A204.1 (cell line): ENCODE data around the gene SPEN.

ENCODE experiments used
- FAIRE-seq: peaks from 2 replicates; lab custom pipeline; 2012; peaks lifted over from hg19 to GRCh38; lab: Jason Lieb, UNC

SPEN gene

DNA sequence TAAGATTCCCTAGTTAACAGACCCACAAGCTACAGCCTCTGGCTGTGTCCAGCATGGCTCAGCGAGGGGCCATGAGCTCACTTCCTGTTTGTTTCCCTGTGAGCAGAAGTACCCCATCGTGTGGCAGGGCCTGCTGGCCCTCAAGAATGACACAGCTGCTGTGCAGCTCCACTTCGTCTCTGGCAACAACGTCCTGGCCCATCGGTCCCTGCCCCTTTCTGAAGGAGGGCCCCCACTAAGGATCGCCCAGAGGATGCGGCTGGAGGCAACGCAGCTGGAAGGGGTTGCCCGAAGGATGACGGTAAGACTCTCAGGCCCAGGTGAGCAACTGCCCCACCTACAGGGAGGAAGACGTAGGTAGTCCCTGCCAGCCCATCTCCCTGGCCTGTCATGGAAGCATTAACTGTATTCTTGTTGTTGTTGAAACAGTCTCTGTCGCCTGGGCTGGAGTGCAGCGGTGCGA, 90.2 kb downstream of the SPEN start:
- no peak for FAIRE-seq

- FAIRE-seq: no peak
Observed at GRCh38 chr1:15938628-15939161, 91.2 kb downstream of the SPEN start.

GRCh38 chr1:15939181-15940109, 91.9 kb downstream of the SPEN start:
- FAIRE-seq: no peak

DNA sequence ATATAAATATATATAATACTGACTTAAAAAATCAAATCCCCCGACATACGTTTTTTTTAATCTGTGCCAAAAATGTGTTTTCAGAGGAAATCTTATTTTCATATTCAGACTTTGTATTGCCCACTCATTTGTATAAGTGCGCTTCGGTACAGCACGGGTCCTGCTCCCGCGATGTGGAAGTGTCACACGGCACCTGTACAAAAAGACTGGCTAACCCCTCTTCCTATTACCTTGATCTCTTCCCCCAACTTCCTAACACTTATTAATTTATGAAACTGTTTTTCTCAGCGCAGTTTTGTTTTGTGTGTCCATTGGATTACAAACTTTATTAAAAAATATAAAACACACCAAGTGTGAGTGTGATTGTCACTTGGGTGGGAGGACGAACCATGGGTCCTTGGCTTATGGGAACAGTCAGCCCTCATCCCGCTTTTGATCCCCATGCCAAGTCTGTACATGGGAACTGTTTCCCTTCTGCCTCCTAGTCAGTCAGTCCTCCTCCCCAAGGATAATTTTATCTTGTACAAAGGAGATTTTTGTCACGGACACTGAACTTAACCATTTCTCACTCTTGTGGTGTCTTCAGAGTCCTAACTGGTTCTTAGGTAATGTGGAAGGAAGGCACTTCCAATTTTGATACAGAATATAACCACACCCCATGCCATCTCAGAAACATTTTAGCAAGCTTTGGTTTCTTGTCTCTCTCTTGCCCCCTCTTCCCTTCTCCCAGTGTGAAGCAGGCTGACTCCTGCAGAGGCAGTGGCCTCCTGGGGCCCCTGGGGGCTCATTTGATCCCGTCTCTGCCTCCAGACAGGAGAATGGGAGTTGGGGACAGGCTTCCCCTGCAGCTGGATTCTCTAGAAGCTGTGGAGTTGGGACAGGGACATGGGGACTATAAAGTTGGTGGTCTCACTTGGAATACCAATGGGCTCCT, 92.9 kb downstream of the SPEN start:
- no peak for FAIRE-seq

DNA sequence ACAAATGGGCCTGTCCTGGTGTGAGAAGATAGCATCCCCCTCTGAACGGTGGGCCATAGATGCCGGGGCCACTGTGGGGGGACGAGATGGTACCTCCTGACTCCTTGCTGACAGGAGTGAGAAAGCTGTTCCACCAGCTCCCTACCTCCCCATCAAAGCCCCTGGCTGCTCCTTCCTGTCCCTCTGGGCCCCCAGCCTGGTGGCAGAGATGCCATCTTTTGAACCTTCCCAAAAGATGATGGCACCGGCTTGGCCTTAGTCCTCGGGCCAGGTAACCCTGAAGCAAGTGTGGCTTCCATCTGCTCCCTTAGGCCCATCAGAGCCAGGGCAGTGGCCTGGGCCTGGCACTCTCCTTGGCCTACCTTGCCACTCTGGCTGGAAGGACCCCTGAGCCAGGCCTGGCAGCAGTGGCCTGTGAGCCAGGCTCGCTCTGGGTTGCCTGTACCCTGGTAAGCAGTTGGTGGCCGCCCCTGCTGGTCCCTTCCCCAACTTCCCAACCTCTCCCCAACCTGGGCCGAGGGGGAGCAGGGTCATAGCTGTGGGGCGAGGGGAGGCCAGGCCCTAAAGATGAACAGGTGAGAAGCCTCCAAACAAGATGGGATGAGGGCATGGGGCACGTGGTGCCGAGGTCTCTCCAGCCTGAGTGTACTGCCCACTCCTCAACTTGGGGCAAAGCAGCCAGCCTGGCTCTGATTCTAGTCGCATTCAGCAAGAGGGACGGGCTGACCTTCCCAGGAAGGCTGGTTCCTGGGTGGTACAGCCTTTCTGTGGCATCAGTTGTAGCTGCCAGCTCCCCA, 93.7 kb downstream of the SPEN start:
- no peak for FAIRE-seq

- no peak for FAIRE-seq
Observed at GRCh38 chr1:15941899-15942660, 94.6 kb downstream of the SPEN start.

DNA sequence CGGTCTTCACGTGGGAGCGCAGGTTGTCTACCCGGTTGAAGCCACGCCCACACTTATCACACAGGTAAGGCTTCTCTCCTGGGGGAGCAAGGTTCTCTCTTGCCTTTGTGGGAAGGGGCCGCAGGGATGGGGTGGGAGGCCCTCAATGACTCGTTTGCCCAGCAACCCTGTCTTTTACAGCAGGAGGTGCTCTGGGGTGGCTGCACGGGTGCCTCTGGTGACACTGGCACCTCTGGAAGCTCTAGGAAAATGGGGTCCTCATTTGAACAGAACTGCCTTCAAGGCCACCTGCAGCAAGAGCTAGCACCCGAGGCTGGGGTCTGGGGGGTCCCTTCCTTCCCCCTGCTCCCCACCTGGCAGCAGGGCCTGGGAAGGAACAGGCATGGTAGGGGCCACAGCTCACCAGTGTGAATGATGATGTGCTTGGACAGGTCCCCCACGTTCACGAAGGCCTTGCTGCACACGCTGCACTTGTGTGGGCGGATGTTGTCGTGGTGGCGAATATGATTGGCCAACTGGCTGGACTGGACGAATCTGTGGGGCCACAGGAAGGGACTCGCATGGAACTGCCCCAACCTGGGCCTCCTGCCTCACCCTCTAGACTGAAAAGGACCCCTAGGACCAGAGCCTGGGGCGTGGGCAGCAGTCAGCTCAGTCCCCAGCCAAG, 95.3 kb downstream of the SPEN start:
- FAIRE-seq: no peak

DNA sequence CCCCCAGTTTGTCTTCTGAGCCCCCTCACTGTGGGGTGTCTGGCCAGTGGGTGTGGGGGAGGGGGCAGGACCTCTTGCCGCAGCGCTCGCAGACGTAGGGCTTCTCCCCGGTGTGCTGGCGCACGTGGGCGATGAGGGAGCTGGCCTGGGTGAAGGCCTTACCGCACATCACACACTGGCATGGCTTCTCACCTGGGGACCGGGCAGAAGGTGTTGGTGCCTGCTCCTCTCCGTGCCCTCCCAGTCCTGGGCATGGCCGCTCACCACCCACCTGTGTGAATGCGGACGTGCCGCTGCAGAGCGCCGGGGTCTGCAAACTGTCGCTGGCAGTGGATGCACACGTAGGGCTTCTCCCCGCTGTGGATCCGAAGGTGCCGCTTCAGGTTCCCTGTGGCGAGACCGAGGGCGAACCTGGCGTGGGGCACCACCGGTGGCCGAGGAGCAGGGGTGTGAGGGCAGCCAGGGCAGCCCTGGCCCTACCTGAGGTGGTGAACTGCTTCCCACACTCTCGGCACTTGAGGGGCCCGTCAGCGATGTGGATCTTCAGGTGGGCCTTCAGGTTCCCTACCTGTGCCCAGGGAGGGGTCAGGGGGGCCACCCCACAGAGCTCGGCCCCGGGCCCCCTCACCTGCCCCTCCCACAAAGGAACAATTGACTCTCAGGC, 96.0 kb downstream of the SPEN start:
- no peak for FAIRE-seq

- FAIRE-seq: no peak
Observed at GRCh38 chr1:15943992-15944307, 96.4 kb downstream of the SPEN start.

- FAIRE-seq: no peak
Observed at GRCh38 chr1:15944308-15945010, 97.0 kb downstream of the SPEN start.

DNA sequence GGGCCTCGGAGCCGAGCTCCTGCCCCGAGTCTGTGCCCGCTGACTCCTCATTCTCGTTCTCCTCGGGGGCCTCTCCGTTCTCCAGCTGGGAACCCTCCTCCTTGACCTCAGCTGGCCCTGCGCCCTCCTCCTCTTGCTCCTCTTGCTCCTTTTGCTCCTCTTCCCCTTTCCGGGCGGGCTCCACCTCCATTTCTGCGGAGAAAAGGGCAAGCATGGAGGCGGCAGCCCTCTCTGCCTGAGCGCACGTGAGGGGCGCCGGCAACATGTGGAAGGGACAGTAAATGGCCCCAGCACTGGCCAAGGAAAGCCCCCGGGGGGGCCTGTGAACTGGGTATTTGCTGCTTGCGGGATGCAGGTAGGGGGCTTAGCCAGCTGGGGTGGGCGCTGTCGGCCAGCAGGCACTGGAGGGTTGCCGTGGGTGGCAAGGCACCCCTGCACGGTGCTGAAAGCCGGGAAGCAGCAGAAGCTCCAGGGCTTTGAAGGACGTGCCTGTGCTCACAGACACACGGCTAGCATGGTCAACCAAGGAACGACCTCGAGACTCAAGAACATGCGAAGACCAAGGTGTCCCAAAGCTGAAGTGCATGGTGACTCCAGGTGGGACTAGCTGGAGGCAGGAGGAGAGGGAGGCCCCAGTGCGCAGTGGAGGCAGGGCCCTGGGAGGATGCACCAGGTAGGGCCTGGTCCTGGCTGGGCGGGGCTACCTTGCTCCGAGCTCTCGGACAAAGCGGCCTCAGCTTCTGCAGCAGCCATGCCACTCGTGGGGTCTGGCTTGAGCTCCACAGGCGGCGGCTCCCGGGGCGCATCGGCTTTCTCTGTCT, 97.7 kb downstream of the SPEN start:
- no peak for FAIRE-seq

DNA sequence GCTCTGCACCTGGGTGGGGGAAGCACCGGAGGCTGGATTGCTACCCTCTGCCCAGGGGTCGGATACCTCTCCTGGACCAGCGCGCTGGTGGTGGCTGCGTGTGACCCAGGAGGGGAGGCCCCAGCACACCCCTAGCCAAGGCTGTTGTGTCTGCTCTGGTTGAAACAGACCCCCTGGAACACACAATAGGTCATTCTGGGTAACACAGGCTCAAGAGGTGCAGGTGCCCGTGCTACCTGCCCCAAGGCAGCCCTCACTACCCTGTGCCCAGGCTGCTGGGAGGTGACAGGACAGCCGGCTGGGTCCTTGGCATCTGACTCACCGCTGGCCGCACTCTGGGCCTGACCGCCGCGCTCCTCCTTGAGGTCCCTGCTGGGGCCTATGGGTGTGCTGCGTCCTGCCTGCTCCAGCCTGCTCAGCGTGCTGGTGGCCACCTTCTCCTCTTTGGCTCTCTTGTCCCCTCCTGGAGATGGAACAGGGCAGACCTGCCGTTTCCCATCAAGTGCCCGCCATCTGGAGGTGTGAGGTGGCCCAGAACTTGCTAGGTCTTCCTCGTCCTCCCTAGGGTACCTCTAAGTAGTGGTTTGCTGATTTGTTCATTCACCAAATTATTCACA, 98.4 kb downstream of the SPEN start:
- FAIRE-seq: no peak

GRCh38 chr1:15946571-15947381, 99.3 kb downstream of the SPEN start:
- FAIRE-seq: no peak

GRCh38 chr1:15947382-15948090, 100.0 kb downstream of the SPEN start:
- no peak for FAIRE-seq

DNA sequence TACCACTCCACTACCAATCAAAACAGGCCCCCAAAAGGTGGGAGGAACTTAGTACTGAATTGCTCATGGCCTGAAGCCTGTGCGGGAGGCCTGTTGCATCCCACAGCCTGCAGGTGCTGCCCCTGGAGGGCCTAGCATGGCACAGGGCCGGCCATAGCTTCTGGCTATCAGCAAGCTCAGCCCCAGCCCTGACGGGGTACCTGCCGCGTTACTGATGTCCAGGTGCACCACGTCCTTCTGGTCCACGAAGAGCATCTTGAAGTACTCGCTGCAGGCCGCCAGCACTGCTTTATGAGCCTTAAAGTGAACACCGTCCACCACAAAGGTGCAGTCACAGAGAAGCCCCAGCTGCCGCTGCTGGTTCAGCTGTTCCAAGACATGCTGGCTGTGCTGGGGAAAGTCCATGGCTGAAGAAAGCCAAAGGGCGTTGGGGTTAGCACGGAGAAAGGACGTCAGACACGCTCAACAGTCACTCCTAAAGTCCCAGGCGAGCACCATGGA, 100.6 kb downstream of the SPEN start:
- FAIRE-seq: no peak
